NOMO-1 (cell line): ENCODE data around the gene EEIG2.

Source experiments
- DNase-seq, 2 experiments: peaks; one replicate each; lab custom pipeline; 2025; ENCODE audit not compliant: unreplicated experiment in 2 of 2; lab: John Stamatoyannopoulos, UW

EEIG2 gene

GRCh38 chr1:108575375-108575774 lies 15.5 kb downstream of the EEIG2 start:
- DNase-seq, result no peak

DNA sequence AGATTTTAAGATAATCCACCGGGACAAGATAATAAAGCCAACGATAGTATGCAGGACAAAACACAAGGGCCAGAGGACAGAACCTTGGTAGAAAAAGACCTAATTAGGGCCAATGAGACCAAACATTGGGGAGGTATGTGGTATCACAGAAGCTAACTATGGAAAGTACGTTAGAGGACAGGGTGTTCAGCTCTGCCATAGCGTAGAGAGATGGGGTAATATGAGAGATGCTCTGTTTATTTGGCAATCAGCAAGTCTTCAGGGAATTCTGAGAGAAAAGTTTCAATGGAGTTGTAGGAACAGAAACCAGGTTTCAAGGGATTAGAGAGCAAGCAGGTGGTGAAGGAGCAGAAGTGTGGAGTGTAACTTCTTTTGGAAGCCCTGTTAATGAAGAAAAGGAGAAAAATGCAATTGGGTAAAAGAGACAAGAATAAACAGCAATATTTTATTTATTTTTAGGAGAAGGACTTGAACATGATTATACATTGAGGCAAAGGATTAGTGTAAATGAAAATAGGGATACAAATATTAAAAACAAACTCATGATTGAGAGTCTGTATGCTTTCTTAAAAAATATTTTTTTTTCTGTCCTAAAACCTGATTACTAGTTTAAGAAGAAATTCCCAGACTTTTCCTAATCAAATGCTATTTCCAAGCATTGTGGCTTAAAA lies 24.0 kb downstream of the EEIG2 start:
- DNase-seq, result no peak

GRCh38 chr1:108584428-108584856 lies 24.5 kb downstream of the EEIG2 start:
- peak; percentile 36 to 80 for DNase-seq

DNA sequence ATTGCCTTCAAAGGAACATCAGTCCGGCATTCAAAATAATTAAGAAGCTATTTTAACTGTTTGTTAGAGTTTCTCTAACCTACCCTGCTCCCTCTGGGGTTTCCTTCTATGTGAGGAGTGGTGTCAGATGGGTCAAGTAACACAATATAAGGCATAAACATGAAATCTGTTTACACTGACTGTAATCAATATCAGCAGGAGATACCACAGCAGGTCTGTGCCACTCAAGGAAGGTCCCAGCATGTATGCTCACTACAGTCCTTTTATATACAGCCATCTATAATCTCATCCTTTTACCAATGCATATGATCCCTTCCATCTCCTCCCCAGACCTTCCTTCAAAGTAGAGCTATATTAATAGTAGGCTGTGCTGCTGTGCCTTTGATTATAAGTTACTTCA lies 25.4 kb downstream of the EEIG2 start:
- no peak for DNase-seq

DNA sequence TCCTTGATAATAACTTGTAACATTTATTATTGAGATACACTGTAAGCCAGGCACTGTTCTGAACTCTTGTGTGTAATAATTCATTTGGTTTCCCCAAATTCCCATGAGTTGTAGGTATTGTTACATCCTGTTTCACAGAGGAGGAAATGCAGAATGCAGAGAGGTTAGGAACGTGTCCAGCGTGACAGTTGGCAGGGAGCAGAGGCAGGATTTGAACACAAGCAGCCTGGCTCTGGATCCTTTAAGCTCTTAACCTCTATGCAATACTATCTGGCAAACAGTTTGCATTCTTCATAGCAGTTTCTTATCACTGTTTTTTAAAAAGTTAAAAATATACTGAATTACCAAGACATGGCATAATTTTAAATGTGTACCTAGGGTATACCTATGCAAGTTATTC lies 30.5 kb downstream of the EEIG2 start:
- DNase-seq, result no peak

GRCh38 chr1:108590957-108591356 lies 31.1 kb downstream of the EEIG2 start:
- DNase-seq, result peak in 1 of 2 experiments; percentile 59

DNA sequence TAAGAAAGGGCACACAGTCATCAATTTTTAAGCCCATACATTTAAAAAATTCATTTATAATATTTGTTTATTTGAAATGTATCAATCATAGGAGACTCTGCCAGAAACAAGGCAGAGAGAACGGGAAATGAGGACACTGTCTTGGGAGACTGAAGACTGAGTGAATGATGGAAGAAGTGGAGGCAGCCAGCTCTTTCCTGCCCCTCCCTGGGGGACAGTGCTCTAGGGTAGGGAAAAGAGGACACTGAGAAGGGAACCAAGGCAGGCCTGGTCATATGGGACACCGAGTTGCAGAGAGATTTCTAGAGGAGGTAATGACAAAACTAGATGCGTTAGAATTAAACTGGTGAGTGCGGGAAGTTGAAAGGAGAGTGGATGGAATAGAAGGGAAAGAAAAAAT lies 31.6 kb downstream of the EEIG2 start:
- peak in 1 of 2 experiments; percentile 9 for DNase-seq

GRCh38 chr1:108592030-108592759 lies 32.3 kb downstream of the EEIG2 start:
- DNase-seq, result peak; percentile 49 to 79

DNA sequence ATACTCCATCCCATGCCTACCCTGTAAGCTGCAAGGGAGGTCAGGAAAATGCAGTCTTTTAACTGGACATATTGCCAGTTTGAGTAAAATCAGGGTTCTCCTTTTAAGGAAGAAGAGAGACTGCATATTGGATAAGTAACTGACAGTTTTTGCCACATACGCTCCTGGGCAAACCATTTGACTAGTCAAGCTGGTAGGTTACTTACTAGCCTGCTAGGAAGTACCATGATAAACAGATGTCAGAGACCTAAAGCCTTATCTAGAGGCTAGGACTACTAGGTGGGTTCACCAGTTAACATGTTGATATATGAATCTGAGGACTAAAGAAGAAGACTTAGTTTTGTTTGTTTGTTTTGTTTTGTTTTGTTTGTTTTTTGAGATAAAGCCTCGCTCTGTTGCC lies 33.5 kb downstream of the EEIG2 start:
- no peak for DNase-seq

- DNase-seq, result no peak
Measured at GRCh38 chr1:108595507-108595906, 35.6 kb downstream of the EEIG2 start.

DNA sequence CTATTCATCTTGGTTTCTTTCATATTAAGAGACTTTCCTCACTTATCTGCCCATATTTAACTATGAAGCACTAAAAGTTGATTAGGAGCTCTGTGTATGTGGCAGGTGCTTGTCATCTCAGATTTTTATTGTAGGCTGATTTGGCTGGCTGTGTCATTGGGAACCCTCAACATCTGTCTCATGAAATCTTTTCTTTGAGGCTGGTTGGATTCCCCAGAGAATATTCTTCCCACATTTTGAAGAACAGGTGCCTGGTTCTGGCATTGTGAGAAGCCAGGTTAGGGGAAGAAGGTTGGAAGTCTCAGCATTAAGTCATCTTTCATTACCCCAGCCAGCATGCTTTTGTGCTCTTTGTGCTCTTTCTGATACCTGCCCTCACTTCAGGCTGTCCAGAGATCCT lies 37.1 kb downstream of the EEIG2 start:
- DNase-seq, result no peak

GRCh38 chr1:108598340-108598739 lies 38.4 kb downstream of the EEIG2 start:
- no peak for DNase-seq

GRCh38 chr1:108600504-108600903 lies 40.6 kb downstream of the EEIG2 start:
- peak in 1 of 2 experiments; percentile 41 for DNase-seq

- no peak for DNase-seq
Measured at GRCh38 chr1:108601708-108602410, 42.0 kb downstream of the EEIG2 start.

DNA sequence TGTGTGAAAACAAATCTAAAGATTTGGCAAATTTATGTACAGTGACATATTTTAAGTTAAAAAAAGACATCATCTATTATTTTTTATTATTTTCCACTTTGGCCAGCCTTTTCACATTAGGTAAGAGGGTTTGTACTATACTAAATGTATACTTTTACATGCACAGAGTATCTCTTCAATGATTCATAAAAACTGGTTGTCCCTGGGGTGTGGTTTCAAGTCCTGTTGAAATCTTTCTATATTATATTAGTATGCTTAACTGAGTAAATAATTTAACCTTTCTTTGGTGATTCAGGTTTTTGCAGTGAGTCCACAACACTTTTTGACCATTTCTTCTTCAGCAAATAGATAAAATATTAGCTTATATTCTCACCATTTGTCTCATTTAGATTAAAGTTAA lies 45.7 kb downstream of the EEIG2 start:
- no peak for DNase-seq

GRCh38 chr1:108606478-108606877 lies 46.6 kb downstream of the EEIG2 start:
- no peak for DNase-seq

- DNase-seq, result no peak
Measured at GRCh38 chr1:108609483-108610049, 49.7 kb downstream of the EEIG2 start.
